Measurements from ENCODE around the gene MRPL36.

MRPL36 gene

DNA sequence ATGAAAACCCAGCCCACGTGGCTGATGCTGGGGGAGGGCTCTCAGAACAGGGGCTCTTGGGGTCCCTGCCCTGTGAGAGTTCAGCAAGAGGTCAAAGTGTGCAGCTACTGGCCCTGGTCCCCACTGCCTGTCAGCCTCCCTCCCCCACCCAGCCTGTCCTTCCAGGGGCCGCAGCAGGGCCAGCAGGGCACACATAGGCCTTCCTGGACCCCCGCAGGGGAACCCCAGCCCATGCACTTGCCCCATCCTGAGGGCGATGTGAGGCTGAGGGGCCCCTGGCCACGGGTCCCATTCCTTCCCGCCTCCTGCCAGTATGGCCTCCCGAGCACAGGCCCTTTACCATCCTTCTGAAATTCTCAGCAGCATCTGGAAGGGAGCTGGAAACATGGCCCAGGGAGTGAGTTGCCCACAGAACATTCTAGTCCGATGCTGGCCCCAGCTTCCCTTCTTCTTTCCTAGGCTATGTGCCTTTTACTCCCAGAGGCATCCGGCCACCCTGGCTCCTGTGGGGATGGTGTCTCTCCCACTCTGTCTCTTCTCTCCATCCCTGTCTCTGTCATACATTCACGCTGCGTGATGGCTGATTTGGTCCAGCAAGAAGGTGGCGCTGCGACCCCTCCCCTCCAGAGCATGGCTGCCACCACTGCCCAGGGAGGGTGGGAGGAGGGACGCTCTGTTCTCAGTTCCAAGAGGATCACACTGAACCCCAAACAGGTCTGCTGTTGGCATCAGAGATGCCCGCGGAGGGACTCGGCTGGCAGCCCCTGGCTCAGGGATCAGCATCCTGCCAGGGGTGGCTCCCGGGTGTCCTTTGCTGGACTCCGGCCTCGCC is 19.6 kb downstream of the MRPL36 start:
- no peak for DNase-seq

- DNase-seq: no peak
These were observed 20.5 kb downstream of the MRPL36 start for GRCh38 chr5:1779021-1779680.

DNA sequence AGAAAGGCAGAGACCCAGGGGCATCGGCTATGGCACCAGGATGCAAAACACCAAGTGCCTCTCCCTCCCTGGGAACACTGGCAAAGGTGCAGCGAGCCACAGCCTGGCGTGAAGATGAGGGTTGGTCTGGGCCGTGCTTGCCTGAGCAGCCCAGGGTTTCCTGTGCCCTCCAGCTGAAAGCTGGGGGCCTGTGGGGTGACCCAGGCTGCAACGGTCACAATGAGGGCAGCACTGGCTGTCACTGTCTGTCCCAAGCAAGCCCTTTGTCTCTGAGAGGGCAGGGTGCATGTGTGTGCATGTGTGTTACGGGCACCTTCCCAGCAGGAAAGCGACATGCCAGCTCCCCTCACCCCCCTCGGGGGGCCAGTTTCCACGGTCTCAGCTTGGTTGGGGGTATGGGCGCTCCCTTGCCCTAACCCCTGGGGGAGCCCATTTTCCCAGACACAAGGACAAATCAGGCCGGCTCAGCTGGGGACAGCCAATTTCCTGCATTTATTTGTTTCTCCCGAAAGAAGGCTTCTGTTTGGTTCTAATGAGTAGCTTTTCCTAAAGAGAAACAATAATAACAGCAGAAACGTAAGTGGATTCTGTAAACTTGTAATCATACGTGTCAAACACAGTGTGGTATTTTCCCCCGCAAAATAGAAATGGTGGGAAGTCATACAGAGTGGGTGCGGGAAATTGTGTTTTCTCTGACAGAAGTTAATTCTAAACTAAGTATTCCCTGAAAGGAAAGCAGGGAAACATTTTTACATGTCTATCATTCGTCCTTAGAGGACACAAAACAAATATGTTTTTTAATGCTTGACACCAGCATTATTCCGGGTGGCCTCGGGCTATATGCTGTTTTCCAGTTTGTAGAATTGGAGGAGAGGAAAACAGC is 21.3 kb downstream of the MRPL36 start:
- no peak for DNase-seq

- DNase-seq: no peak
These were observed 22.1 kb downstream of the MRPL36 start for GRCh38 chr5:1777281-1778137.

DNA sequence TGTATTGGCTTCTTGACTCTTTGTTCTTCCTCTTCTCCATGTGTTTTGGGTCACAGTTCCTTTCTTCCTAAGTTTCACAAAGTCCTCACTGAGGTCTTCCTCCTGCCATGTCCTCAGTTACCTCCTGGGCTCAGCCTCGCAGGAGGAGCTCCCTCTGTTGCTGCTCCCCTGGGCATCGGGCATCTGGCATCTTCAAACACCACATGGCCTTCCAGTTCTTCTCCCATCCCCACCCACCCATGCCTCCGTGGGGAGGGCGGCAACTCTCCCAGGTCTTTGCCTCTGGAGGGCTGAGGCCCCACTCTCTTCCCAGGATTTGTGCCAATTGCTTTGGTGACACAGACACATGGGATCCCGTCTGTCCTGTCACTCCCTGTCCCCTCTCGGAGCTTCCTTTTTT is 22.8 kb downstream of the MRPL36 start:
- no peak for DNase-seq

GRCh38 chr5:1772634-1773033 is 27.0 kb downstream of the MRPL36 start:
- no peak for DNase-seq

- DNase-seq: no peak
These were observed 28.2 kb downstream of the MRPL36 start for GRCh38 chr5:1771149-1772065.

- no peak for DNase-seq
These were observed 29.2 kb downstream of the MRPL36 start for GRCh38 chr5:1770443-1770802.

DNA sequence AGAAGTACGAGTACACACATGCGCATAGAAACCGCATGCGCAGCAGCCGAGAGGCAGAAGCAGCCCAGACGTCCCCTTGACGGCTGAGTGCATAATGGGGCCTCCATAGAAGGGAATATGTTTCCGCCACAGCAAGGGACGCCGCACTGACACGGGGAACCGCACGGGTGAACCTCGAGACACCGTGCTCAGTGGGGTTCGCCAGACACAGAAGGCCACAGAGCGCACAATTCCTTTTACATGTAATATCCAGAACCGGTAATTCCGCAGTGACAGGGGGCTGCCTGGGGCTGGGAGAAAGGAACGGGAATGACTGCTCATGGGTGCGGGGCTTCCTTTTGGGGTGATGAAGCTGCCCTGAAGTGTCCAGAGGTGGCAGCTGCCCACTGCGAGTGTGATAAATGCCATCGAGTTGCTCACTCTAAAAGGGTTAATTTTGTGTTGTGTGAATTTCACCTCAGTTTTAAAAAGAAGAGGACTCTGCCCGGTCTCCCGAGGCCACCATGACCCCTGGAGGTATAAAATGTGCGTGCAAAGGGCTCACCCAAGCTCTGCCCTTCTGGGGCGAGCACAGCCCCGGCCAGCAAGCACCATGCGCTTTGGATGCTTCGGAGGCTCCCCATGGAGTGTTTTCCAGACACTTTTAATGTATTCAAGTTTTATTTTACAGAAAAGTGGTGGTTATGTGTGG is 29.7 kb downstream of the MRPL36 start:
- no peak for DNase-seq

- no peak for DNase-seq
These were observed 30.5 kb downstream of the MRPL36 start for GRCh38 chr5:1769017-1769640.

- no peak for DNase-seq
These were observed 31.2 kb downstream of the MRPL36 start for GRCh38 chr5:1768283-1769000.

- no peak for DNase-seq
These were observed 31.9 kb downstream of the MRPL36 start for GRCh38 chr5:1767524-1768282.

DNA sequence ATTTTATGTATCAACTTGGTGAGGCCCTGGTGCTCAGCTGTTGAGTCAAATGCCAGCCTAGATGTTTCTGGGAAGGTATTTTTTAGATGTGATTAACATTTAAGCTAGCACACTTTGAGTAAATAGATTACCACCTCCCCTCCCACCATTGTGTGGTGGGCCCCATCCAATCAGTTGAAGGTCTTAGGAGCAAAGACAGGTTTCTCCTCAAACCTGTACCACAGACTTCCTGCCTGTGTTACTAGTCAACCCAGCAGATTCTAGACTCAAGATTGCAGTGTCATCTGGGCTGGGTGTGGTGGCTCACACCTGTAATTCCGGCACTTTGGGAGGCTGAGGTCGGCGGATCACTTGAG is 33.8 kb downstream of the MRPL36 start:
- no peak for DNase-seq

DNA sequence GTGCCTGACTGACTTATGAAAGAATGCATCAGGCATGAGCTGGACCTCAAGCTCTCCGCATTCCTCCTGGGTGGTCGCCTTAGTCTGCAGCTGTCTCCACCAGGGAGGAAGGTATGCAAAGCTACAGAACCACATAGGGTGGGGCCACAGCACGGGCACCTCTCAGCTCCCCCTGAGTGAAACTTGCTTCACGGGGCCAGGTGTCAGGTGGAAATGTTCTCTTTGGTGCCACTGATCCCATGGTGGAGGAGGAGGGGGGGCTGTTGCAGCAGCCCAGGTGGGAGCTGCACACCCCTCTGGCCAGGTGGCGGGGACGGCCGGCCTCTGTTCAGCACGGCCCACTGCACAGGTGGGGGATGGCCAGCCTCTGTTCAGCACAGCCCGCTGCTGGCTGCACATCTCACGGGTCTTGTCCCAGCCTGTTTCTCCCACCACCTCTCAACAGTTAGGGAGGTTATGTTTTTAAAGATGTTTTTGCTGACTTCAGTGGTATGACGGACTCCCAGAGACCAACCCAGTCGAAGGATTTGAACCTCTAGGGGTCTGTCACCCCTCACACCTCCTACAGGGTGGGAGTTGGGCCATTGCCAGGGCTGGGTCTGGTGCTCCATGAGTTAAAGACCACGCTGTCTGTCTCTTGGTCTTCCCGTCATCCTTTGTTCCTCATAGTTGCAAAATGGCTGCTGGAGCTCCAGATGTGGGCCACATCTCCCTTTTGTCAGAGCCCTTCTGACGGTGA is 34.3 kb downstream of the MRPL36 start:
- no peak for DNase-seq

GRCh38 chr5:1764606-1764960 is 35.1 kb downstream of the MRPL36 start:
- DNase-seq: no peak

DNA sequence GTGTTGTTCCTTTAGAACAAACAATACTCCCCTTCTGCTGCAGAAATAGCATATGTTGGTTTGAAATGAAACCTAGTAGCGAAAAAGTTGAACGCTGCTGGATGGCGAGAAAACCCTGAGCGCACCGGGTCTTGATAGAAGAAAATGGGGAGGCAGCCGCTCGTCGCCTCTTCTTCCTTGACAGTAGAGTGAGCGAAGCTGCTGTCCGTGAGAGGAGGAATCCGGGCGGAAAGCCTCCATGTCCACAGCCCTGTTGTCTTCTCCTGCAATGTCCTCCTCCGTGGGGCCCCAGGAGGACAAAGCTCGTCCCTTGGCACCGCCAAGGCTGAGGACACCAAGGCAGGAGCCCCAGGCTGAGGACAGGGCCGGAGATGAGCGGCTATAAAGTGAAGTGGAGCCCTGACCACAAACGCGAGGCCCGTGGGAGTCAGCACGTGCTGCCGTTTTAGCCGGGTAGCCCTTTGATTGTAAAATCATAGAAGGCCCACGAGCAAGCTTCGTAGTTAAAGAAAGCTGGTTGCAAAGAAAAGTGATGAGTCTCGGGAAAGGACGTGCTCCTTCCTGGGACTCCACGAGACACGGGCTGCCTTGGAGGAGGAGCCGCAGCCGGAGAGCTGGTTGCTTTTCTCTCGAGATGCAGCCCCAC is 35.6 kb downstream of the MRPL36 start:
- no peak for DNase-seq

GRCh38 chr5:1763548-1763911 is 36.1 kb downstream of the MRPL36 start:
- DNase-seq: peak; percentile 45
